PC-3 (cell line): ENCODE data around the gene AARS1.
"Not testable (repeated sequence)": the region's sequence is repeated elsewhere in the genome, so short reads cannot be mapped to it uniquely, and the experiment has no call there.

Experiments used
- EZH2 ChIP-seq: fragments of 300-600 bp; sonication (generic); IDR thresholded peaks from one replicate; pipeline ENCODE4 v1.6.1; 2017; ENCODE audit warnings: antibody characterized with exemption, mild to moderate bottlenecking, low read length; ENCODE audit not compliant: unreplicated experiment
- EZH2phosphoT487 ChIP-seq: fragments of 300-600 bp; sonication (generic); IDR thresholded peaks from 2 replicates; pipeline ENCODE4 v1.6.1; 2018; ENCODE audit warnings: mild to moderate bottlenecking, antibody characterized with exemption, low read length, borderline replicate concordance
- TF ChIP-seq, protein P1 (sequence below): fragments of 300-600 bp; sonication (generic); conservative IDR thresholded peaks from 2 replicates; pipeline ENCODE4 v1.5.1; 2017; ENCODE audit warnings: antibody characterized with exemption, low read depth, mild to moderate bottlenecking, low read length

DNA sequence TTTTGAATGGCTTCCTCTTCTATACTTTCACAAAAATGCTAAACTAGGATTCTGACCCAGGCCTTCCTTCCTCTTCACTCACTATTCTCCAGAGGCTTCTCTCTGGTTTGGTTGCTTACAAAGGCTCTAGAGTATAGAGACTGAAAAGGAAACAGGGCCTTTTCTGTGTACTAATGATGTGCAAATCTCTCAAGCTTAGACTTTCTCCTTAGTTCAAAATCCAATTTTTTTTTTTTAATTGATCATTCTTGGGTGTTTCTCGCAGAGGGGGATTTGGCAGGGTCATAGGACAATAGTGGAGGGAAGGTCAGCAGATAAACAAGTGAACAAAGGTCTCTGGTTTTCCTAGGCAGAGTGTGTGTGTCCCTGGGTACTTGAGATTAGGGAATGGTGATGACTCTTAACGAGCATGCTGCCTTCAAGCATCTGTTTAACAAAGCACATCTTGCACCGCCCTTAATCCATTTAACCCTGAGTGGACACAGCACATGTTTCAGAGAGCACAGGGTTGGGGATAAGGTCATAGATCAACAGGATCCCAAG is 65.3 kb downstream of the AARS1 start:
- TF ChIP-seq, protein P1, sequence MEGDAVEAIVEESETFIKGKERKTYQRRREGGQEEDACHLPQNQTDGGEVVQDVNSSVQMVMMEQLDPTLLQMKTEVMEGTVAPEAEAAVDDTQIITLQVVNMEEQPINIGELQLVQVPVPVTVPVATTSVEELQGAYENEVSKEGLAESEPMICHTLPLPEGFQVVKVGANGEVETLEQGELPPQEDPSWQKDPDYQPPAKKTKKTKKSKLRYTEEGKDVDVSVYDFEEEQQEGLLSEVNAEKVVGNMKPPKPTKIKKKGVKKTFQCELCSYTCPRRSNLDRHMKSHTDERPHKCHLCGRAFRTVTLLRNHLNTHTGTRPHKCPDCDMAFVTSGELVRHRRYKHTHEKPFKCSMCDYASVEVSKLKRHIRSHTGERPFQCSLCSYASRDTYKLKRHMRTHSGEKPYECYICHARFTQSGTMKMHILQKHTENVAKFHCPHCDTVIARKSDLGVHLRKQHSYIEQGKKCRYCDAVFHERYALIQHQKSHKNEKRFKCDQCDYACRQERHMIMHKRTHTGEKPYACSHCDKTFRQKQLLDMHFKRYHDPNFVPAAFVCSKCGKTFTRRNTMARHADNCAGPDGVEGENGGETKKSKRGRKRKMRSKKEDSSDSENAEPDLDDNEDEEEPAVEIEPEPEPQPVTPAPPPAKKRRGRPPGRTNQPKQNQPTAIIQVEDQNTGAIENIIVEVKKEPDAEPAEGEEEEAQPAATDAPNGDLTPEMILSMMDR, result not testable (repeated sequence)
- not testable (repeated sequence) for TF ChIP-seq EZH2phosphoT487, EZH2
